ENCODE results near the gene TFCP2L1. TPM values are rescaled to one million over a fixed set of nuclear protein-coding genes. Genes with fewer than 3 reads are reported as not detected.

Gene TFCP2L1
- total RNA-seq, 1 donor from 2014 or later: 0.54 TPM

DNA sequence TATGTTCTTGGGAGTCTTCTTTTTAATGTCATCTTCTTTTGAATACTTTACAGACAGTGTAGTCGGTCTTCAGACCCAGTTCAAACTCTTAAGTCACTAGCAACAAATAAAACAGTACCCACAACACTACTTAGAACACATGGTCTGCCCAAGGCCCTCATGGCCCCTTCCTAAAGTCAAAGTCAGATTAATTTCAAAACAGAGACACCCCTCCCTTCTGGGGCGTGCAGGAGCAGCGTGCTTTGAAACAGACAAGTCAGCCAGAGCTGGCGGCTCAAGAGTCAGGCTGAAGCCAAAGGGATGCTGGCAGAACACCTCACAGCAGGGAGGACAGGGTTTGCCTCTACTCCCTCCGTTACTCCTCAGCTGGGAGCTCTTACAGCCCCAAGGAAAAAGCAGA is 77.5 kb downstream of the TFCP2L1 start:
- DNase-seq (ENCODE audit: low spot score in 2 of 2, unreplicated experiment in 2 of 2): no peak
- Mint-ChIP-seq H3K4me1 (no peaks in the 10 kb centered on the region), H3K9me3 (no peaks in the 10 kb centered on the region), H3K27ac (no peak overlapping the region), H3K4me3 (no peak overlapping the region), H3K36me3 (no peaks in the 10 kb centered on the region), H3K27me3 (ENCODE audit: low read depth) (peaks cover 2% of the 10 kb centered on the region)
- TF ChIP-seq, protein P1, sequence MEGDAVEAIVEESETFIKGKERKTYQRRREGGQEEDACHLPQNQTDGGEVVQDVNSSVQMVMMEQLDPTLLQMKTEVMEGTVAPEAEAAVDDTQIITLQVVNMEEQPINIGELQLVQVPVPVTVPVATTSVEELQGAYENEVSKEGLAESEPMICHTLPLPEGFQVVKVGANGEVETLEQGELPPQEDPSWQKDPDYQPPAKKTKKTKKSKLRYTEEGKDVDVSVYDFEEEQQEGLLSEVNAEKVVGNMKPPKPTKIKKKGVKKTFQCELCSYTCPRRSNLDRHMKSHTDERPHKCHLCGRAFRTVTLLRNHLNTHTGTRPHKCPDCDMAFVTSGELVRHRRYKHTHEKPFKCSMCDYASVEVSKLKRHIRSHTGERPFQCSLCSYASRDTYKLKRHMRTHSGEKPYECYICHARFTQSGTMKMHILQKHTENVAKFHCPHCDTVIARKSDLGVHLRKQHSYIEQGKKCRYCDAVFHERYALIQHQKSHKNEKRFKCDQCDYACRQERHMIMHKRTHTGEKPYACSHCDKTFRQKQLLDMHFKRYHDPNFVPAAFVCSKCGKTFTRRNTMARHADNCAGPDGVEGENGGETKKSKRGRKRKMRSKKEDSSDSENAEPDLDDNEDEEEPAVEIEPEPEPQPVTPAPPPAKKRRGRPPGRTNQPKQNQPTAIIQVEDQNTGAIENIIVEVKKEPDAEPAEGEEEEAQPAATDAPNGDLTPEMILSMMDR (IDR thresholded peaks at IDR 0.05; ENCODE audit: unreplicated experiment): no peak

DNA sequence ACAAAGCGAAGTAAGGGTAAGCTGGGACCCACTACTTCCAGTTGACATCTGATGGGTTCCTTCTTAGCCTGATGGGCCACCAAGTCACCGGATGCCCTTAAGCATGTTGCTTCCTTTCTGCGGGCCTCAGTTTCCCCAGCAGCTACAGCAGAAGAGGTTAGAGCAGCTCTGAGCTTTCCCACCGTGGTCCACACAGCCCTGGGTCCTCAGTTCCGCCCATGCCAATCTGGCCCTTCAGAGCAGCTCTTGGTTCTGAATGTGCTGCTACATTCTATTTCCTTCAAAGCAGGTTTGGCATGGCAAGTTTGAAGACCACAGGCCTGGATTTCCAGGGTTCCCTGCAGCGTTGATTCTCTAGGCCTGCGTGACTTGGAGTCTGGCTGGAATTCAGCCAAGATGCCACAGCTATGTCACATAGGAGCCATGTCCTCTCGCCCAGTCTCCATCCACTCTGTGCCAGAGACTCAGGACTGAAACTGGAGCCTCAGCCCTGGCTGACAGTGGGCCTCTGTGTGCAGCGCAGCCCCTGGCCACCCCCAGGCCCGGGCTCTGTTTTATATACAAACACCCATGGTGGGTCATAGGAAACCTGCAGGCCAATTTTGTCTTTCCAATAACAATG is 79.6 kb downstream of the TFCP2L1 start:
- H3K36me3 Mint-ChIP-seq: no peaks in the 10 kb centered on the region
- DNase-seq (ENCODE audit: low spot score in 2 of 2, unreplicated experiment in 2 of 2): no peak
- H3K4me1 Mint-ChIP-seq: no peaks in the 10 kb centered on the region
- peaks cover 2% of the 10 kb centered on the region for H3K27me3 Mint-ChIP-seq (ENCODE audit: low read depth)
- no peak overlapping the region for H3K27ac Mint-ChIP-seq
- TF ChIP-seq, protein P1 (IDR thresholded peaks at IDR 0.05; ENCODE audit: unreplicated experiment): no peak
- H3K9me3 Mint-ChIP-seq: no peaks in the 10 kb centered on the region
- H3K4me3 Mint-ChIP-seq: no peak overlapping the region

DNA sequence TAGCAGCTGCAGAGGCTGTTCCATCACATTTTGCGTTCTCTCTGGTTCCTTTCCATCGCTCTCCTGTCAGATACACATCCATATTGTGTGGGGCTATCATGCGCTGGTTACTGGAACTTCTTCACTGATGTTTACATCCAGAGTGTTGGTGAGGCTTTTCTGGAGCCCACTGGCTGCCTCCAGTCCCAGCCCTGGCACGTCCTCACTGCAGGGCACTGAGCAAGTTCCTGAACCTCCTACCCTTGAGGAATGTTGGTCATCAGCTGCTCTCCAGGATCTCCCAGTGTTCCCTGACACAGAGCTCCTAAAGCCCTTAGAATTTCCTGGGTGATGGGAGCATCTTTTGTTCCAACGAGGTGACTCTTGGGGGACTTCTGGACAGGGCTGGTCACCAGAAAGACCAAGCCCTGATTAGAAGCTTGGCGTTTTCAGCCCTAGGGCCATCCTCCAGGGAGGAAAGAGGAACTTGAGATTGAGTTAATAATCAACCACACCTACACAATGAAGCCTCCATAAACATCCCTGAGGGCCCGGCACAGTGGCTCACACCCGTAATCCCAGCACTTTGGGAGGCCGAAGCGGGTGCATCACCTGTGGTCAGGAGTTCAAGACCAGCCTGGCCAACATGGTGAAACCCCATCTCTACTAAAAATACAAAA is 81.3 kb downstream of the TFCP2L1 start:
- DNase-seq (ENCODE audit: low spot score in 2 of 2, unreplicated experiment in 2 of 2): no peak
- Mint-ChIP-seq H3K27me3 (ENCODE audit: low read depth) (peaks cover 2% of the 10 kb centered on the region), H3K4me3 (no peak overlapping the region), H3K27ac (no peak overlapping the region), H3K36me3 (no peaks in the 10 kb centered on the region), H3K4me1 (no peaks in the 10 kb centered on the region), H3K9me3 (no peaks in the 10 kb centered on the region)
- TF ChIP-seq, protein P1 (IDR thresholded peaks at IDR 0.05; ENCODE audit: unreplicated experiment): no peak

DNA sequence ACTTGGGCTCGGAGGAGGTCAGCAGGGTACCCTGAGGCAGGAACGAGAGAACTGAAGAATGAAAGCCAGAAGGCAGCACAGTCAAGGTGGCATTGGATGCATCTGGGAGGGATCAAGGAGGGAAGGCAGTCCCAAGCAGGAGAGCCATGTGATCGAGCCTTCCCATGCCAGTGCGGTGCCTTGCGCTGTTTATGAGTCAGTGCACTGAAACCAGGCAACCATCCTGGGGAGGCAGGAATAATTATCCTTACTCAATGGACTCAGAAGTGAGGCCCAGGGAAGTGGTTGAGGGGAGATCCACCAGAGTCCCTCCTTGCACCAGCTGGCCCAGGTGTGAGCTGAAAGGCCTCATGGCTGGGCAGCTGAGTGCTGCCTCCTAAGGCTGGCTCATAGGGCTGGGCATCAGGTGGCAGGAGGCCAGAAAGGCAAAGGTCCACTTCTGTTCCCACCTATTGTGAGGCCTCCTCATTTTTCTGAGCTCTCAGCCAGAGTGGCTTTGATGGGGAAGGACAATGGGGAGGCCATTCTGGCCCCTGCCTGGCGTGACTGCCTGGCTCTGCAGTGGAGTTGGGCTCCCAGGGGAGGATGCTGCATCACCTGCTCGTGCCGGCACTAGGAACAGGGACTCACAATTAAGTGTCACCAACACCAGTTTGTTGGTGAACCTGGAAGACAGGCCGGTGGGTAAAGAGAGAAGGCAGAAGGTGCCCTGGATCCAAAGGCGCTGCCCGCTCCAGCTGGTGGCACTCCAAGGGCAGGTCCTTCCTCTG is 82.3 kb downstream of the TFCP2L1 start:
- H3K36me3 Mint-ChIP-seq: no peaks in the 10 kb centered on the region
- no peaks in the 10 kb centered on the region for H3K27me3 Mint-ChIP-seq (ENCODE audit: low read depth)
- TF ChIP-seq, protein P1 (IDR thresholded peaks at IDR 0.05; ENCODE audit: unreplicated experiment): no peak
- H3K9me3 Mint-ChIP-seq: no peaks in the 10 kb centered on the region
- no peak for DNase-seq (ENCODE audit: low spot score in 2 of 2, unreplicated experiment in 2 of 2)
- no peak overlapping the region for H3K4me3 Mint-ChIP-seq
- no peak overlapping the region for H3K27ac Mint-ChIP-seq
- no peaks in the 10 kb centered on the region for H3K4me1 Mint-ChIP-seq

DNA sequence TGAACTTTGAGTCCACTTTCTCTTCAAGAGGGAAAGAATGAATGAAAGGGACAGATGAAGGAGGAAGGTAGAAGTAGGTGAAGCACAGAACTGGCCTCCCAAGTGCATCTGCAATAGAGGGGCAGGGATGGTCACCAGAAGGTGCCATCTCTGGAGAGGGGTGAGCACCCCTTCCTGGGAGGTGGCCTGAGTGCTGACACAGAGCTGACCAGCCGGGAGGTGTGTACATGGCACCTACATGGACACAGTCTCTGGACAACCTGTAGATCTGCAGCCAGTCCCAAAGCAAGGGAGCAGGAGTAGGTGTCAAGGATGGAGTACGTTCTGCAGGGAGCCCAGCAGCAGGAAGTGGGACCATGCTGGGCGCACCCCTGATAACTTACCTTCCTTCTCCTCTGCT is 83.2 kb downstream of the TFCP2L1 start:
- Mint-ChIP-seq H3K36me3 (no peaks in the 10 kb centered on the region), H3K4me1 (no peaks in the 10 kb centered on the region), H3K27me3 (ENCODE audit: low read depth) (no peaks in the 10 kb centered on the region), H3K4me3 (no peak overlapping the region), H3K27ac (no peak overlapping the region), H3K9me3 (no peaks in the 10 kb centered on the region)
- DNase-seq (ENCODE audit: low spot score in 2 of 2, unreplicated experiment in 2 of 2): no peak
- TF ChIP-seq, protein P1 (IDR thresholded peaks at IDR 0.05; ENCODE audit: unreplicated experiment): no peak

Data from mesothelial cell of epicardium (in vitro differentiated cells).